ENCODE measurements around the gene ENGASE.

ENGASE gene

GRCh38 chr17:79084291-79085153 is 9.9 kb downstream of the ENGASE start:
- no peak overlapping the region for H3K4me3 Mint-ChIP-seq
- peaks cover 11% of the 10 kb centered on the region for H3K36me3 Mint-ChIP-seq
- CTCF ChIA-PET = interaction anchor here (1.2 to 10.4 kb wide), 6 partner anchors 17 to 306 kb away, joined by 3 to 125 read pairs (median 6); no protein-coding TSS in a partner anchor
- H3K9me3 Mint-ChIP-seq = no peaks in the 10 kb centered on the region
- H3K27ac Mint-ChIP-seq = no peak overlapping the region
- no peaks in the 10 kb centered on the region for H3K27me3 Mint-ChIP-seq
- no peak for DNase-seq
- no peaks in the 10 kb centered on the region for H3K4me1 Mint-ChIP-seq

DNA sequence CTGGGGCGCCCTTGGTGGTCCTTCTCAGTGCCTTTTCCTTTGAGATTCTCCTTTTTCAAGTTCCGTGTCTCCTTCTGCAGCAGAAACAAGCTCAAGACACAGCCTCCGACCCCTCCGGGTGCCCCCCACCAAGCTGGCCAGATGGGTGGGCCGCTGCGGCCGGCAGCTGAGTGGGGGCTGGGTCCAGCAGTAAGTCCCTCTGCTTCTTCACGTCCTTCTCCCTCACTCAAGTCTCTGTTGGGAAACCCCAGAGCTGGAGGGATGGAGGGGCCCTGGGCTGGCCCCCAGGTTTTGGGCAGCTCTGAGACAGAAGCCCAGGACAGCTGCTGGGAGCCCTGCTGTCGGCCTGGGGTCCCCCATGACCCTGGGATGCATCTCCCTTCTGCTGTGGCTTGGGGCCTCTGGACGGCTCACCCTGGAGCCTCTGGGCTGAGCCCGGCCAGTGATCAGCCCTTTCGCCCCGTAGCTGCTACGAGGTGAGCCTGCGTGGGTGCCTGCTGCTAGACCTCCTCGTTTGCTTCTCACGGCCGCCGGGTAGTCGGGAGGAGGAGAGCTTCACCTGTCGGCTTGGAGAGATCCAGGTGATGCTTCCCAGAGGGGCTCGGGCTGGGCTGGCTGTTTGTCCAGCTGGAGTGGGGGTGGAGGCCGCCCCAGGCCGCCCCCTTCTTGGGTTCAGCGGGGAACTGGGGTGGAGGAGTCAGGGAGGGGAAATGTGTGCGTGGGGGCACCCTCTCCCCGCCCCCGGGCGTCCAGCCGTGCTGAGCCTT is 10.7 kb downstream of the ENGASE start:
- no peak for DNase-seq
- H3K9me3 Mint-ChIP-seq = no peaks in the 10 kb centered on the region
- H3K4me3 Mint-ChIP-seq = no peak overlapping the region
- CTCF ChIA-PET = interaction anchor here (1.2 to 10.4 kb wide), 5 partner anchors 18 to 306 kb away, joined by 3 to 125 read pairs (median 4); no protein-coding TSS in a partner anchor
- peaks cover 8% of the 10 kb centered on the region for H3K36me3 Mint-ChIP-seq
- H3K27me3 Mint-ChIP-seq = no peaks in the 10 kb centered on the region
- H3K4me1 Mint-ChIP-seq = no peaks in the 10 kb centered on the region
- H3K27ac Mint-ChIP-seq = no peak overlapping the region

- no peak overlapping the region for H3K4me3 Mint-ChIP-seq
- CTCF ChIA-PET = interaction anchor here (1.3 to 10.4 kb wide), 4 partner anchors 15 to 315 kb away, joined by 3 to 125 read pairs (median 3); no protein-coding TSS in a partner anchor
- no peak overlapping the region for H3K27ac Mint-ChIP-seq
- H3K4me1 Mint-ChIP-seq = no peaks in the 10 kb centered on the region
- peaks cover 6% of the 10 kb centered on the region for H3K36me3 Mint-ChIP-seq
- H3K9me3 Mint-ChIP-seq = no peaks in the 10 kb centered on the region
- no peak for DNase-seq
- no peaks in the 10 kb centered on the region for H3K27me3 Mint-ChIP-seq
These were observed 11.4 kb downstream of the ENGASE start for GRCh38 chr17:79085921-79086551.

DNA sequence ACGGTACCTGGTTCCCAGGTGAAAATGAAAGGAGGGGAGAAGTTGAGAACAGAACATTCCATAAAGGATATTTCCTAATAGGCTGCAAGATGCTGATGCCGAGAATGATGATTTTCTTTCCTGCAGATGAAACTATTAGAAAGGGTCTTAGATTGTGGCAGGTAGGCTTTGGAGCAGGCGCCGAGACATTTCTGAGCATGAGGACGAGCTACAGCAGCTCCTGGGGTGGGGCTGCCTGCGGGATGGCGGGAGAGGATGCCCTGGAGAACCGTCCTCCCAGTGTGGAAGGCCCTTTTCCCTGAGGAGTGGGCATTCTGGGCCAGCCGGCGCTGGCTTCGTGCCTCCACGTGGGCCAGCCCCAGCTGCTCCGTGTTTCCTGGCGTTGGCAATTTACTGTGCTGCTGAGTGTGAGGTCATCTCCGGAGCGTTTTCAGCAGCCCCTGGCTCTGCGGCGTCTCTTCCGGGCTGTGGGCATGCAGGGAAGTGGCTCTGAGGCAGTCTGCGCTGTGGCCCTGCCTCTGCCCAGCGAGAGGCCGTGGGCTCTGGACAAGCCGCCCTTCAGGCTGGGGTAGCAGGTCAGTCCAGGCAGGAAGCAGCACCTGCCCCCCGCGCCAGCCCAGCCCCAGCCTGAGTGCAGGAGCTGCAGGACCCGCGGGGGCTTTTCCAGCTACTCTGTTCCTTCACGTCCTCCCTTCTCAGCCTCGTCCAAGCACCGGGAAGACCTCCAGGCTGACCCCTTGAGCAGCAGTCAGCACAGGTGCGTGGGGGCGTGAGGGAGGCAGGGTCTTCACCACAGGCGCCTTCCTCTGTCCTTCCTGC is 12.2 kb downstream of the ENGASE start:
- Mint-ChIP-seq H3K27me3 (no peaks in the 10 kb centered on the region), H3K4me3 (no peak overlapping the region), H3K36me3 (peaks cover 5% of the 10 kb centered on the region), H3K27ac (no peak overlapping the region), H3K4me1 (no peaks in the 10 kb centered on the region), H3K9me3 (no peaks in the 10 kb centered on the region)
- DNase-seq = no peak
- CTCF ChIA-PET = interaction anchor here (0.7 to 10.4 kb wide), 10 partner anchors 11 to 592 kb away, joined by 3 to 125 read pairs (median 3); partner anchors contain the start of gene ENGASE

GRCh38 chr17:79087428-79088143 is 13.0 kb downstream of the ENGASE start:
- CTCF ChIA-PET = interaction anchor here (0.7 to 10.4 kb wide), 11 partner anchors 10 to 591 kb away, joined by 3 to 125 read pairs (median 3); partner anchors contain the start of gene ENGASE
- peak; percentile 83 for DNase-seq
- Mint-ChIP-seq H3K9me3 (no peaks in the 10 kb centered on the region), H3K27me3 (peaks cover 7% of the 10 kb centered on the region), H3K4me1 (peaks cover 3% of the 10 kb centered on the region), H3K36me3 (peaks cover 3% of the 10 kb centered on the region), H3K27ac (no peak overlapping the region), H3K4me3 (no peak overlapping the region)

GRCh38 chr17:79088247-79088996 is 13.8 kb downstream of the ENGASE start:
- H3K27me3 Mint-ChIP-seq = peaks cover 16% of the 10 kb centered on the region
- DNase-seq = no peak
- H3K9me3 Mint-ChIP-seq = no peaks in the 10 kb centered on the region
- peaks cover 7% of the 10 kb centered on the region for H3K4me1 Mint-ChIP-seq
- no peak overlapping the region for H3K27ac Mint-ChIP-seq
- no peak overlapping the region for H3K4me3 Mint-ChIP-seq
- CTCF ChIA-PET = interaction anchor here (0.9 to 10.4 kb wide), 8 partner anchors 9 to 303 kb away, joined by 3 to 125 read pairs (median 3); partner anchors contain the start of gene ENGASE
- peaks cover 3% of the 10 kb centered on the region for H3K36me3 Mint-ChIP-seq

GRCh38 chr17:79088997-79089328 is 14.3 kb downstream of the ENGASE start:
- Mint-ChIP-seq H3K4me3 (no peak overlapping the region), H3K36me3 (peaks cover 3% of the 10 kb centered on the region), H3K4me1 (peaks cover 9% of the 10 kb centered on the region), H3K9me3 (no peaks in the 10 kb centered on the region), H3K27me3 (peaks cover 21% of the 10 kb centered on the region), H3K27ac (no peak overlapping the region)
- CTCF ChIA-PET = interaction anchor here (1.0 to 10.4 kb wide), 4 partner anchors 40 to 312 kb away, joined by 3 to 125 read pairs (median 3); no protein-coding TSS in a partner anchor
- DNase-seq = no peak

DNA sequence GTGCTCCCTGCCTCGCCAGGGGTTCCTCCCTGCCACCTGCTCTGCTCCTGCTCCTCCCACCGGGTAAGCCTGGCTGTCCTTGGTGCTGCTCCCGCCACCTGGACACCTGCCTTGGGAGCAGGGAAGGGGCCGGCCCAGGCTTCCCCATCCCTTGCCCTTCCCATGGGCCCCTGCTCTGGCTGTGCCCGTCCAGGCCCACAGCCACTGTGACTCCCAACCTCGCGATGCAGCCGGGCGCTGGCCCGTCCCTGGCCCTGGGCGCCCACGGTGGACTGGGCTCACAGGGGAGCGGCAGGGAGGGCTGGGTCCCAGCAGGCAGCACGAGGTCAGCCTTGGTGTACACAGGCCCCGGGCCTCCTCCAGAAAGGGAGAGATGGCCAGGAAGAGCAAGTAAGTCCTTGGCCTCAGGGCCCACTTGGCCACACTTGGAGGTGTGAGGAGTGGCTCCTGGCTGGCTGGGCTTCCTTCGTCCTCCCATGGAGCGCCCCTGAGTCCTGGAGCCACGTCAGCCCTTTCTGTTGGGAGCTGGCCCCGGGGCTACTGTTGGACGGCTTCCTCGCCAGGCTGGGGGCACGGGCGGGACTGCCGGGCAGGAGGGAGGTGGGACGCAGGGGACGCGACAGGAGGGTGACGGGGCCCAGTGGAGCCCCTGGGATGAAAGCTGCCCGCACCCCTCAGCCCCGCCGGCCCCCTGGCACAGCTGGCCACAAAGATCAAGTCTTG is 15.3 kb downstream of the ENGASE start:
- H3K4me3 Mint-ChIP-seq = no peak overlapping the region
- peaks cover 9% of the 10 kb centered on the region for H3K4me1 Mint-ChIP-seq
- peaks cover 3% of the 10 kb centered on the region for H3K36me3 Mint-ChIP-seq
- no peak for DNase-seq
- peaks cover 29% of the 10 kb centered on the region for H3K27me3 Mint-ChIP-seq
- H3K27ac Mint-ChIP-seq = no peak overlapping the region
- CTCF ChIA-PET = interaction anchor here (0.6 to 10.4 kb wide), 4 partner anchors 41 to 311 kb away, joined by 3 to 125 read pairs (median 3); no protein-coding TSS in a partner anchor
- no peaks in the 10 kb centered on the region for H3K9me3 Mint-ChIP-seq

DNA sequence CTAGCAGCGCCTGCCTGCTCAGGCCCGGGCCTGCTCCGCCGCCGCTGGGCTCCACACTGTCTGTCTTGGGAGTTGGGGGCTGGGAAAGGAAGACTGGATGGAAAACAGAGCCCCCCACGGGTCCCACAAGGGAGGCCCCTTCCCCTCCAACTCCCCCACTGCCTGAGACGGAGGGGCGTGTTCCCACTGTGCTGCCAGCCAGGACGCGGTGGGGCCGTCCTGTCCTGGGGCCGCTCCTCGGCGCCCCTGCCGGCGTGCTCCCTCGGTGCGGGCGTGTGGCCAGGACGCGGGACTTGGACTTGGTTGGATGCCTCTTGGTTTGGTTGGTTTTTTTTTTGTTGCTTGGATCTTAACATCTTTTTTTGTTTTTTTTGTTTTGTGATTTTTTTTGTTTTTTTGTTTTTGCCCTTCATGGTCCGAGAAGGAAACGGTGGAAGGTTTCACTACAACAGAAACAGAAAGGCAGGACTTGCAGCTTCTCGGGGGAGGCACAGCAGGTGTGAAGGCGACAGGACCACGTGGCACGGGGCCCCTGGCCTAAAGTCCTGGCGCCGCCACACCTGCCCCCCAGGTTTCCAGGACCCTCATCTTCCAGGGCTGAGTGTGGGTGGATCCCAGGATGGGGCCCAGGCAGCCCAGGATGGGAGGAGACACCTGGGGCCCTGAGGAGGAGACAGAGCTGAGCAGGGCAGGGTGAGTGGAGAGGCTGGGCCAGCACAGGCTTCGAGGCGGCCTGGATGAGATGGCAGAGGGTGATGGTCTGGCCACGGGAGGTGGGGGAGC is 16.0 kb downstream of the ENGASE start:
- CTCF ChIA-PET = interaction anchor here (10.4 kb wide), 1 partner anchor 300 kb away, joined by 125 read pairs; no protein-coding TSS in a partner anchor
- DNase-seq = no peak
- Mint-ChIP-seq H3K36me3 (peaks cover 3% of the 10 kb centered on the region), H3K4me3 (no peak overlapping the region), H3K9me3 (no peaks in the 10 kb centered on the region), H3K27me3 (peaks cover 36% of the 10 kb centered on the region), H3K4me1 (peaks cover 9% of the 10 kb centered on the region), H3K27ac (no peak overlapping the region)

DNA sequence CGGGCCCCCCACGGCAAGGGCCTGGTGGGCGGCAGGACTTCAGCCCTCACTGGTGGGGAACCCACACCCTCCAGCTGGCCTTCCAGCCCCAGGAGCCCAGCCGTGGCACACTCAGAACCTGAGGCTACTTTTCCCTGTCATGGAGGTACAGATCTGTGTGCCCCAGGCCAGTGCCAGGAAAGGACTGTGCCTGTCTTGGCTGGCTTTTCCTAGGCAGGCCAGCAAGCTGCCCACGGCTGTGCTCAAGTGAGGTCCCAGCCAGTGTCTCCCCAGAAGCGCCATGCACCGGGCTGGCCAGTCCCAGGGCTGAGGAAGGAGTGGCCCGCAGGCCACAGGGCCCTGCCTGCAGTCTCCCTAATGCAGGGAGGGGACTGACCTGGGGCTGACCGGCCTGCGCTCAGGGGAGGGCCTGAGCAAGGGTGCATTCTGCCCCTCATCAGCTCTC is 16.6 kb downstream of the ENGASE start:
- Mint-ChIP-seq H3K27ac (no peak overlapping the region), H3K9me3 (no peaks in the 10 kb centered on the region), H3K27me3 (peaks cover 43% of the 10 kb centered on the region), H3K4me1 (peaks cover 9% of the 10 kb centered on the region), H3K36me3 (peaks cover 3% of the 10 kb centered on the region), H3K4me3 (no peak overlapping the region)
- CTCF ChIA-PET = no interaction called here
- DNase-seq = no peak

GRCh38 chr17:79092567-79092966 is 17.9 kb downstream of the ENGASE start:
- H3K27ac Mint-ChIP-seq = no peak overlapping the region
- H3K27me3 Mint-ChIP-seq = peaks cover 55% of the 10 kb centered on the region
- peaks cover 9% of the 10 kb centered on the region for H3K4me1 Mint-ChIP-seq
- no peak overlapping the region for H3K4me3 Mint-ChIP-seq
- no peaks in the 10 kb centered on the region for H3K36me3 Mint-ChIP-seq
- no peak for DNase-seq
- CTCF ChIA-PET = interaction anchor here (0.5 to 3.6 kb wide), 2 partner anchors 10 to 299 kb away, joined by 3 to 14 read pairs; no protein-coding TSS in a partner anchor
- H3K9me3 Mint-ChIP-seq = no peaks in the 10 kb centered on the region
